GM12878 (cell line): Measurements from ENCODE around the gene CSF2. TPM values are rescaled to one million over a fixed set of nuclear protein-coding genes. Genes with fewer than 3 reads are reported as not detected.

Experiments
- ATAC-seq: fragments of 200-7000 bp; cut with Tn5 transposase; 3 replicates; pipeline ENCODE4 v1.9.1; 2020; ENCODE audit warnings: mild to moderate bottlenecking, moderate library complexity
- BruUV-seq: library from RNA; stranded (reverse); fragments of 400-500 nt; replicated peaks from 2 replicates; lab custom pipeline; 2021; lab: Mats Ljungman, UMichigan
- CTCF ChIA-PET: fragments of 300-600 bp; sonication (Branson Sonifier 250); formaldehyde crosslinking; extraction: SDS; loops from one replicate; lab custom pipeline; 2021; ENCODE audit warnings: inconsistent platforms; lab: Yijun Ruan, JAX
- POLR2A ChIA-PET: fragments of 350-600 bp; formaldehyde crosslinking; extraction: SDS; loops from one replicate; lab custom pipeline; 2021; ENCODE audit warnings: inconsistent platforms; lab: Charles Lee
- RAD21 ChIA-PET: fragments of 300-600 bp; sonication (Branson Sonifier 250); formaldehyde crosslinking; loops from one replicate; lab custom pipeline; 2023; ENCODE audit warnings: antibody characterized with exemption; ENCODE audit not compliant: unreplicated experiment; lab: Charles Lee
- SMC1A ChIA-PET: fragments of 300-600 bp; sonication (Branson Sonifier 250); formaldehyde crosslinking; loops from one replicate; lab custom pipeline; 2023; ENCODE audit not compliant: unreplicated experiment, uncharacterized antibody; lab: Charles Lee
- DNase-seq: peaks from one replicate; pipeline ENCODE4 v3.0.0-alpha.2; 2011; ENCODE audit warnings: low read depth, low spot score
- FAIRE-seq: peaks from 3 replicates; lab custom pipeline; 2011; peaks lifted over from hg19 to GRCh38; lab: Jason Lieb, UNC
- H2AFZ ChIP-seq: 2 replicates; pipeline ENCODE4 v1.6.0; 2011; ENCODE audit warnings: low read depth, low read length, control low read depth; ENCODE audit not compliant: control insufficient read depth
- H3K27ac ChIP-seq: 2 replicates; pipeline ENCODE4 v1.5.1; 2011; ENCODE audit warnings: control low read depth; ENCODE audit not compliant: control insufficient read depth, insufficient read depth
- H3K27me3 ChIP-seq, 2 experiments: replicated peaks in 1 of 2; 2 replicates each; pipeline versions ENCODE4 v1.6.0 to v1.6.1; 2011; ENCODE audit warnings: low read length in 1 of 2; ENCODE audit not compliant: control insufficient read depth in 2 of 2, insufficient read depth in 2 of 2
- H3K36me3 ChIP-seq, 2 experiments: 2 replicates each; pipeline ENCODE4 v1.5.1; 2011; ENCODE audit warnings: low read length in 1 of 2; ENCODE audit not compliant: control insufficient read depth in 2 of 2, insufficient read depth in 2 of 2
- H3K4me1 ChIP-seq: 2 replicates; pipeline ENCODE4 v1.6.1; 2011; ENCODE audit warnings: mild to moderate bottlenecking, low read length, moderate library complexity, mixed read lengths; ENCODE audit not compliant: control insufficient read depth, insufficient read depth
- H3K4me2 ChIP-seq: 2 replicates; pipeline ENCODE4 v1.6.0; 2011; ENCODE audit warnings: control low read depth; ENCODE audit not compliant: control insufficient read depth, insufficient read depth
- H3K4me3 ChIP-seq: fragments of 200-600 bp; sonication (generic); 2 replicates; pipeline ENCODE4 v1.5.1; 2016
- H3K79me2 ChIP-seq: 2 replicates; pipeline ENCODE4 v1.6.0; 2011; ENCODE audit warnings: low read length; ENCODE audit not compliant: control insufficient read depth, insufficient read depth
- H3K9ac ChIP-seq: 2 replicates; pipeline ENCODE4 v1.8.0; 2011; ENCODE audit warnings: low read length, control low read depth, mixed read lengths; ENCODE audit not compliant: control insufficient read depth, insufficient read depth
- H3K9me3 ChIP-seq: replicated peaks from 3 replicates; pipeline ENCODE4 v1.5.1; 2011; ENCODE audit warnings: mild to moderate bottlenecking, low read length; ENCODE audit not compliant: control insufficient read depth, insufficient read depth
- H4K20me1 ChIP-seq: 2 replicates; pipeline ENCODE4 v1.6.0; 2011; ENCODE audit not compliant: control insufficient read depth, insufficient read depth
- BCL11A ChIP-seq: IDR thresholded peaks from 2 replicates; pipeline ENCODE4 v1.6.1; 2011; ENCODE audit warnings: low read depth, low read length
- CHD1 ChIP-seq: IDR thresholded peaks from 2 replicates; pipeline ENCODE4 v1.6.1; 2012; ENCODE audit warnings: low read depth, low read length, improper control_type of control experiment
- EP300 ChIP-seq, 2 experiments: fragments of 150-350 bp in 1 of 2; IDR thresholded peaks; 2 replicates each; pipeline ENCODE4 v1.6.1; 2011 to 2012; ENCODE audit warnings: low read depth in 2 of 2, low read length in 2 of 2, borderline replicate concordance in 1 of 2, improper control_type of control experiment in 1 of 2, inconsistent platforms in 1 of 2; ENCODE audit not compliant: control insufficient read depth in 1 of 2
- HDAC6 ChIP-seq: fragments of 200-600 bp; sonication (generic); IDR thresholded peaks from one replicate; pipeline ENCODE4 v1.8.0; 2017; ENCODE audit warnings: antibody characterized with exemption; ENCODE audit not compliant: unreplicated experiment
- PKNOX1 ChIP-seq: fragments of 450-650 bp; IDR thresholded peaks from 2 replicates; pipeline ENCODE4 v1.6.1; 2016; ENCODE audit warnings: mild to moderate bottlenecking
- POLR2AphosphoS5 ChIP-seq: IDR thresholded peaks from 2 replicates; pipeline ENCODE4 v1.6.1; 2011; ENCODE audit warnings: mild to moderate bottlenecking, low read length, inconsistent platforms
- PRDM15 ChIP-seq: fragments of 450-650 bp; formaldehyde crosslinking; IDR thresholded peaks from 2 replicates; pipeline ENCODE4 v1.4.0; 2020; ENCODE audit warnings: mild to moderate bottlenecking, moderate library complexity
- RCOR1 ChIP-seq: conservative IDR thresholded peaks from 2 replicates; pipeline ENCODE4 v1.6.1; 2012; ENCODE audit warnings: low read depth, low read length, improper control_type of control experiment
- RELB ChIP-seq: fragments of 450-650 bp; IDR thresholded peaks from 2 replicates; pipeline ENCODE4 v1.6.1; 2017; ENCODE audit warnings: low read depth, mild to moderate bottlenecking, moderate library complexity
- RFX5 ChIP-seq: IDR thresholded peaks from 2 replicates; pipeline ENCODE4 v1.6.1; 2011; ENCODE audit warnings: low read depth, low read length, improper control_type of control experiment
- YY1 ChIP-seq: IDR thresholded peaks from 2 replicates; pipeline ENCODE4 v1.6.1; 2011; ENCODE audit warnings: low read depth, mild to moderate bottlenecking, low read length
- WGBS: methylation state at CpG from one replicate; pipeline ENCODE4 v1.1.6; 2016; ENCODE audit warnings: low lambda C conversion rate; ENCODE audit not compliant: insufficient replicate concordance, insufficient coverage; ENCODE audit errors: missing lambda C conversion rate; 5-methylcytosine and 5-hydroxymethylcytosine counted together
- in situ Hi-C: fragments of 300-500 bp; cut with MboI; formaldehyde crosslinking; loops from 9 replicates; pipeline ENCODE4 v1.14.3; 2018; ENCODE audit warnings: mixed read lengths
- intact Hi-C: fragments of 100-400 bp; cut with micrococcal nuclease; formaldehyde crosslinking; loops from one replicate; pipeline ENCODE4 v1.14.2; 2022; ENCODE audit not compliant: unreplicated experiment
- polyA plus RNA-seq, 11 experiments: library from polyadenylated mRNA; depleted of rRNA in 4 of 11; unstranded in 6 of 11; stranded (reverse) in 5 of 11; fragments of >200 nt; fragmentation: Nextera tagmentation in 4 of 11; fragmentation: Illumina TruSeq in 1 of 11; extraction: Ambion mirVana in 4 of 11; extraction: Trizol in 1 of 11; gene quantifications; 1 replicate in 1 of 11; 2 replicates in 10 of 11; pipeline versions ENCODE4 v1.2.1 to v1.2.3, GENCODE V29; 2011 to 2016; ENCODE audit warnings: inconsistent platforms in 2 of 11, missing spikeins in 2 of 11, low read depth in 1 of 11
- total RNA-seq, 4 experiments: library from RNA; depleted of rRNA in 3 of 4; stranded (reverse); fragments of >200 nt in 3 of 4; fragmentation: Illumina TruSeq in 1 of 4; extraction: Trizol in 1 of 4; gene quantifications; 2 replicates each; pipeline versions ENCODE4 v1.2.1 to v1.2.3, GENCODE V29; 2013 to 2021
- TF ChIP-seq, protein P1 (sequence below): fragments of 450-650 bp; formaldehyde crosslinking; IDR thresholded peaks from 2 replicates; pipeline ENCODE4 v1.5.0; 2022; ENCODE audit warnings: mild to moderate bottlenecking, missing genetic modification characterization

CSF2 gene
- total and polyA plus RNA-seq, 10 of the 15 experiments (the other 5 are each of a cell fraction or from before 2014, with no cell fraction given), result 0.15 to 2.0 (median 0.69) TPM; not detected in 2

GRCh38 chr5:132054697-132055440 lies 18.7 kb upstream of the CSF2 start:
- intact Hi-C loops (no loop called here), in situ Hi-C loops (no loop called here)
- Histone ChIP-seq H3K9ac (no peak overlapping the region), H3K4me2 (no peak overlapping the region), H3K4me1 (no peaks in the 10 kb centered on the region), H2AFZ (no peak overlapping the region), H3K27me3 (peaks cover 0 to 5% of the 10 kb centered on the region in 2 experiments), H3K36me3 (no peaks in the 10 kb centered on the region), H4K20me1 (no peaks in the 10 kb centered on the region), H3K79me2 (no peaks in the 10 kb centered on the region), H3K9me3 (no peaks in the 10 kb centered on the region), H3K27ac (no peak overlapping the region), H3K4me3 (no peak overlapping the region)
- no TSS peak for BruUV-seq
- 25% methylated on average over 7 of the region's 9 CpGs for WGBS
- no peak for TF ChIP-seq BCL11A
- TF ChIP-seq EP300 (IDR thresholded peaks at IDR 0.05; ENCODE audit: borderline replicate concordance in 1 of 2, control insufficient read depth in 1 of 2, low read depth in 2 of 2, low read length in 2 of 2), result no peak
- TF ChIP-seq, protein P1, sequence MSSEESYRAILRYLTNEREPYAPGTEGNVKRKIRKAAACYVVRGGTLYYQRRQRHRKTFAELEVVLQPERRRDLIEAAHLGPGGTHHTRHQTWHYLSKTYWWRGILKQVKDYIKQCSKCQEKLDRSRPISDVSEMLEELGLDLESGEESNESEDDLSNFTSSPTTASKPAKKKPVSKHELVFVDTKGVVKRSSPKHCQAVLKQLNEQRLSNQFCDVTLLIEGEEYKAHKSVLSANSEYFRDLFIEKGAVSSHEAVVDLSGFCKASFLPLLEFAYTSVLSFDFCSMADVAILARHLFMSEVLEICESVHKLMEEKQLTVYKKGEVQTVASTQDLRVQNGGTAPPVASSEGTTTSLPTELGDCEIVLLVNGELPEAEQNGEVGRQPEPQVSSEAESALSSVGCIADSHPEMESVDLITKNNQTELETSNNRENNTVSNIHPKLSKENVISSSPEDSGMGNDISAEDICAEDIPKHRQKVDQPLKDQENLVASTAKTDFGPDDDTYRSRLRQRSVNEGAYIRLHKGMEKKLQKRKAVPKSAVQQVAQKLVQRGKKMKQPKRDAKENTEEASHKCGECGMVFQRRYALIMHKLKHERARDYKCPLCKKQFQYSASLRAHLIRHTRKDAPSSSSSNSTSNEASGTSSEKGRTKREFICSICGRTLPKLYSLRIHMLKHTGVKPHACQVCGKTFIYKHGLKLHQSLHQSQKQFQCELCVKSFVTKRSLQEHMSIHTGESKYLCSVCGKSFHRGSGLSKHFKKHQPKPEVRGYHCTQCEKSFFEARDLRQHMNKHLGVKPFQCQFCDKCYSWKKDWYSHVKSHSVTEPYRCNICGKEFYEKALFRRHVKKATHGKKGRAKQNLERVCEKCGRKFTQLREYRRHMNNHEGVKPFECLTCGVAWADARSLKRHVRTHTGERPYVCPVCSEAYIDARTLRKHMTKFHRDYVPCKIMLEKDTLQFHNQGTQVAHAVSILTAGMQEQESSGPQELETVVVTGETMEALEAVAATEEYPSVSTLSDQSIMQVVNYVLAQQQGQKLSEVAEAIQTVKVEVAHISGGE (CRISPR knock-in tag), result no peak
- TF ChIP-seq CHD1, result no peak
- TF ChIP-seq PRDM15 (CRISPR knock-in tag), result no peak
- no peak for TF ChIP-seq HDAC6
- no peak for TF ChIP-seq RFX5
- TF ChIP-seq POLR2AphosphoS5, result no peak
- no peak for TF ChIP-seq YY1
- no peak for TF ChIP-seq PKNOX1
- TF ChIP-seq RCOR1, result no peak
- no peak for TF ChIP-seq RELB
- POLR2A ChIA-PET, result no interaction called here
- RAD21 ChIA-PET, result no interaction called here
- DNase-seq (no peak), FAIRE-seq (no peak), ATAC-seq (no peak)
- CTCF ChIA-PET, result interaction anchor here (3.4 kb wide), 1 partner anchor 8 kb away, joined by 15 read pairs; no protein-coding TSS in a partner anchor
- SMC1A ChIA-PET, result no interaction called here
